Smooth muscle cell (in vitro differentiated cells): ENCODE results near the gene CIDEA. TPM values are rescaled to one million over a fixed set of nuclear protein-coding genes. Genes with fewer than 3 reads are reported as not detected.

Experiments
- DNase-seq: peaks from one replicate; lab custom pipeline; 2025; ENCODE audit not compliant: unreplicated experiment; lab: John Stamatoyannopoulos, UW
- H2AFZ ChIP-seq: fragments of 200-600 bp; sonication (generic); 2 replicates; pipeline ENCODE4 v1.6.0; 2016; ENCODE audit warnings: antibody characterized with exemption, low read depth, mild to moderate bottlenecking
- H3F3A ChIP-seq: fragments of 200-600 bp; sonication (generic); 2 replicates; pipeline ENCODE4 v1.6.0; 2017; ENCODE audit warnings: antibody characterized with exemption, low read depth
- H3K27ac ChIP-seq: fragments of 200-600 bp; sonication (generic); 2 replicates; pipeline ENCODE4 v1.5.1; 2016; ENCODE audit warnings: low read depth, mild to moderate bottlenecking
- H3K27me3 ChIP-seq: fragments of 200-600 bp; sonication (generic); 2 replicates; pipeline ENCODE4 v1.6.1; 2016; ENCODE audit warnings: low read depth, mild to moderate bottlenecking
- H3K36me3 ChIP-seq: fragments of 200-600 bp; sonication (generic); 2 replicates; pipeline ENCODE4 v1.5.1; 2016; ENCODE audit warnings: low read depth
- H3K4me1 ChIP-seq: fragments of 200-600 bp; sonication (generic); 2 replicates; pipeline ENCODE4 v1.5.1; 2016; ENCODE audit warnings: low read depth
- H3K4me2 ChIP-seq: fragments of 200-600 bp; sonication (generic); 2 replicates; pipeline ENCODE4 v1.6.0; 2016; ENCODE audit warnings: mild to moderate bottlenecking
- H3K4me3 ChIP-seq: fragments of 200-600 bp; sonication (generic); 2 replicates; pipeline ENCODE4 v1.5.1; 2016; ENCODE audit warnings: mild to moderate bottlenecking
- H3K79me2 ChIP-seq: fragments of 200-600 bp; sonication (generic); 2 replicates; pipeline ENCODE4 v1.6.0; 2016; ENCODE audit warnings: low read depth, mild to moderate bottlenecking
- H3K9ac ChIP-seq: fragments of 200-600 bp; sonication (generic); 2 replicates; pipeline ENCODE4 v1.6.0; 2016; ENCODE audit warnings: low read depth
- H3K9me3 ChIP-seq: fragments of 200-600 bp; sonication (generic); replicated peaks from 2 replicates; pipeline ENCODE4 v1.5.1; 2016; ENCODE audit warnings: low read depth
- H4K20me1 ChIP-seq: fragments of 200-600 bp; sonication (generic); 2 replicates; pipeline ENCODE4 v1.6.0; 2016; ENCODE audit warnings: low read depth
- CTCF ChIP-seq: fragments of 200-600 bp; sonication (generic); IDR thresholded peaks from 2 replicates; pipeline ENCODE4 v1.5.1; 2017; ENCODE audit warnings: borderline replicate concordance, mild to moderate bottlenecking, antibody characterized with exemption; ENCODE audit not compliant: insufficient read depth, poor library complexity, severe bottlenecking
- WGBS: methylation state at CpG from one replicate; pipeline ENCODE4 v1.1.7; 2016; ENCODE audit warnings: low lambda C conversion rate; 5-methylcytosine and 5-hydroxymethylcytosine counted together
- polyA plus RNA-seq: library from polyadenylated mRNA; unstranded; fragments of >200 nt; fragmentation: Nextera tagmentation; extraction: Ambion mirVana; gene quantifications from 2 replicates; pipeline ENCODE4 v1.2.1, GENCODE V29; 2016
- small RNA-seq: library from RNA; depleted of rRNA; stranded (forward); fragments of <200 nt; gene quantifications from one replicate; pipeline ENCODE3, GENCODE V24; 2014
- total RNA-seq: library from RNA; depleted of rRNA; stranded (reverse); fragments of >200 nt; gene quantifications from 2 replicates; pipeline ENCODE4 v1.2.3, GENCODE V29; 2014

CIDEA gene
- total and polyA plus RNA-seq, 2 experiments from 2014 or later, result not detected

GRCh38 chr18:12326711-12327460 lies 72.7 kb downstream of the CIDEA start:
- Histone ChIP-seq H4K20me1 (peaks cover 95% of the 10 kb centered on the region), H3K4me3 (no peak overlapping the region), H3K36me3 (peaks cover 3% of the 10 kb centered on the region), H3K4me2 (no peak overlapping the region), H3K27ac (no peak overlapping the region), H3K79me2 (peaks cover 31% of the 10 kb centered on the region), H3K9ac (no peak overlapping the region), H3K4me1 (no peaks in the 10 kb centered on the region), H3F3A (peaks cover 36% of the 10 kb centered on the region), H2AFZ (no peak overlapping the region), H3K9me3 (no peaks in the 10 kb centered on the region), H3K27me3 (no peaks in the 10 kb centered on the region)
- 93% methylated on average over 12 of the region's 12 CpGs for WGBS
- TF ChIP-seq CTCF, result no peak
- no peak for DNase-seq

Small RNAs within 50 kb of the gene (small RNA-seq; reads per million reads assigned to genes)
- gene RNU6-170P, result not detected

Other genes starting within 250 kb of the CIDEA start
- not detected in 2 replicates for gene ANKRD62, start 160.5 kb upstream of the CIDEA start, total RNA-seq
- not detected in 2 replicates for gene ANKRD62, start 160.5 kb upstream of the CIDEA start, polyA plus RNA-seq
- 344 and 460 TPM in 2 replicates for gene TUBB6, start 53.9 kb downstream of the CIDEA start, total RNA-seq
- gene TUBB6, start 53.9 kb downstream of the CIDEA start, polyA plus RNA-seq, result 345 and 359 TPM in 2 replicates
- gene AFG3L2, start 122.9 kb downstream of the CIDEA start, total RNA-seq, result 24.3 and 56.8 TPM in 2 replicates
- gene AFG3L2, start 122.9 kb downstream of the CIDEA start, polyA plus RNA-seq, result 21.6 and 30.8 TPM in 2 replicates
- 0.49 and 6.3 TPM in 2 replicates for gene PRELID3A, start 153.6 kb downstream of the CIDEA start, total RNA-seq
- 0.65 and 1.3 TPM in 2 replicates for gene PRELID3A, start 153.6 kb downstream of the CIDEA start, polyA plus RNA-seq